Measurements from ENCODE around the gene FILIP1.
A peak's percentile ranks its signal among the peaks of the same experiment; 100 is the strongest.

FILIP1 gene

GRCh38 chr6:75281653-75282052, 211.9 kb downstream of the FILIP1 start:
- in situ Hi-C loops (cut with HindIII; ENCODE audit: low sequenced_read_pairs) = no loop called here
- TF ChIP-seq, protein P1, sequence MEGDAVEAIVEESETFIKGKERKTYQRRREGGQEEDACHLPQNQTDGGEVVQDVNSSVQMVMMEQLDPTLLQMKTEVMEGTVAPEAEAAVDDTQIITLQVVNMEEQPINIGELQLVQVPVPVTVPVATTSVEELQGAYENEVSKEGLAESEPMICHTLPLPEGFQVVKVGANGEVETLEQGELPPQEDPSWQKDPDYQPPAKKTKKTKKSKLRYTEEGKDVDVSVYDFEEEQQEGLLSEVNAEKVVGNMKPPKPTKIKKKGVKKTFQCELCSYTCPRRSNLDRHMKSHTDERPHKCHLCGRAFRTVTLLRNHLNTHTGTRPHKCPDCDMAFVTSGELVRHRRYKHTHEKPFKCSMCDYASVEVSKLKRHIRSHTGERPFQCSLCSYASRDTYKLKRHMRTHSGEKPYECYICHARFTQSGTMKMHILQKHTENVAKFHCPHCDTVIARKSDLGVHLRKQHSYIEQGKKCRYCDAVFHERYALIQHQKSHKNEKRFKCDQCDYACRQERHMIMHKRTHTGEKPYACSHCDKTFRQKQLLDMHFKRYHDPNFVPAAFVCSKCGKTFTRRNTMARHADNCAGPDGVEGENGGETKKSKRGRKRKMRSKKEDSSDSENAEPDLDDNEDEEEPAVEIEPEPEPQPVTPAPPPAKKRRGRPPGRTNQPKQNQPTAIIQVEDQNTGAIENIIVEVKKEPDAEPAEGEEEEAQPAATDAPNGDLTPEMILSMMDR (IDR thresholded peaks at IDR 0.05; ENCODE audit: low read depth, low read length) = no peak
- no peak for DNase-seq (ENCODE audit: low read depth, low spot score)
- no peak overlapping the region for H3K4me3 ChIP-seq (ENCODE audit: low read depth, low read length)

DNA sequence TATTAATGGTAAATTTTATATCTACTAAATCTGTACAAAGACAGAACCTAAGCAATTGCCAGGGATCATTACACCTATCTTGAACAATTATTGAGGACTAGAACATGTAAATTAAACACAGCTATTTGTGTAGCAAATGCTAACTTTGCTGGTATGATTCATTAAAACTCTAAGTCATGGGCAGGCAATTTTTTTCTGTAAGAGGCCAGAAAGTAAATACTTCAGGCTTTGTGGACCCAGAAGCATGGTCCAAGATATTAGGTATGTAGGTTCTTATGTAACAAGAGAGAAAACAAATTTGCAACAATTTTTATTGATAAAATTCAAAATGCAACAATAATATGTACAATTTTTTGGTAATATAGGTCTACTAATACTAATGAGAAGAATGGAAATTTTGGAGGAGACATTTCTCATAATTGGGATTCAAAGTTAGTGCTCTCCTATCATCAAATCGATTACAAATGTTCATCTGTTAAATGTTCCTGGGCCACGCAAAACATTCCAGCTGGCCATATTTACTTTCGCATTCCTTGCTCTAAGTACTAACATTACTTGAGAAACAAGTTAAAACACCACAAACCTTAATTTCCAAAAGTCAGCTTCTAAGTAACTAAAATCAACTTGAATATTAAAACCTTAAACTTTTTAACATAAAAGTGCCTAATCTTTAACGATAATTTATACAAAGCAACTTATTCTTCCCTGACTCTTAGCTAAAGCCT, 213.3 kb downstream of the FILIP1 start:
- H3K4me3 ChIP-seq (ENCODE audit: low read depth, low read length) = no peak overlapping the region
- in situ Hi-C loops (cut with HindIII; ENCODE audit: low sequenced_read_pairs) = no loop called here
- DNase-seq (ENCODE audit: low read depth, low spot score) = no peak
- TF ChIP-seq, protein P1 (IDR thresholded peaks at IDR 0.05; ENCODE audit: low read depth, low read length) = no peak

- in situ Hi-C loops (cut with HindIII; ENCODE audit: low sequenced_read_pairs) = no loop called here
- TF ChIP-seq, protein P1 (IDR thresholded peaks at IDR 0.05; ENCODE audit: low read depth, low read length) = no peak
- no peak for DNase-seq (ENCODE audit: low read depth, low spot score)
- no peak overlapping the region for H3K4me3 ChIP-seq (ENCODE audit: low read depth, low read length)
These were observed 214.2 kb downstream of the FILIP1 start for GRCh38 chr6:75279418-75279817.

- no peak for DNase-seq (ENCODE audit: low read depth, low spot score)
- in situ Hi-C loops (cut with HindIII; ENCODE audit: low sequenced_read_pairs) = no loop called here
- TF ChIP-seq, protein P1 (IDR thresholded peaks at IDR 0.05; ENCODE audit: low read depth, low read length) = no peak
- no peak overlapping the region for H3K4me3 ChIP-seq (ENCODE audit: low read depth, low read length)
These were observed 215.0 kb downstream of the FILIP1 start for GRCh38 chr6:75278474-75279077.

GRCh38 chr6:75275067-75275466, 218.5 kb downstream of the FILIP1 start:
- in situ Hi-C loops (cut with HindIII; ENCODE audit: low sequenced_read_pairs) = no loop called here
- peak; percentile 75 for DNase-seq (ENCODE audit: low read depth, low spot score)
- no peak overlapping the region for H3K4me3 ChIP-seq (ENCODE audit: low read depth, low read length)
- TF ChIP-seq, protein P1 (IDR thresholded peaks at IDR 0.05; ENCODE audit: low read depth, low read length) = no peak

DNA sequence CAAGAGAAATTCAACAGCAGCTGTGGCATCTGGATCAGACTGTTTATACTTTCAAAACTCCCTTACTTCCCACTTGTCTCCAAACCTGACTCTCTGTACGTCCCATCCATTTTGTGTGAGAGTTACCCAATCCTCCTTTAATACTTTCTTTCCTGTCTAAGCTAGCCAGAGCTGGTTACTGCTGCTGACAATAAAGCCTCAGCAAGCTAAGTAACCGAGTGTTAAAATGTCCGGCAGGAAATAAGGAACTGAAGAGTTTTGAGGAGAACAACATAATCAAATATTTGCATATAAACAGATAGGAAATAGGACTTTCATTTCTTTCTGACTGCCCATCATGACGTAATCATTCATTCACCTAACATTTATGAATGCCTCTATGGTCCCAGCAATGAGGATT, 220.6 kb downstream of the FILIP1 start:
- in situ Hi-C loops (cut with HindIII; ENCODE audit: low sequenced_read_pairs) = no loop called here
- TF ChIP-seq, protein P1 (IDR thresholded peaks at IDR 0.05; ENCODE audit: low read depth, low read length) = no peak
- no peak overlapping the region for H3K4me3 ChIP-seq (ENCODE audit: low read depth, low read length)
- DNase-seq (ENCODE audit: low read depth, low spot score) = no peak

All from astrocyte of the spinal cord (primary cell).